Pancreas (tissue), 10 donors: ENCODE data around the gene SCML2. TPM values are rescaled to one million over a fixed set of nuclear protein-coding genes. Genes with fewer than 3 reads are reported as not detected.

ENCODE experiments used
- ATAC-seq, 4 donors: fragments of 200-7000 bp; cut with Tn5 transposase; one replicate each; pipeline versions ENCODE4 v1.8.0 to v1.9.1; 2020; ENCODE audit warnings: mild to moderate bottlenecking in 4 of 4, moderate library complexity in 4 of 4
- DNase-seq, 6 donors: peaks; one replicate each; pipeline ENCODE4 v3.0.0-alpha.2; 2020
- FAIRE-seq: peaks from 2 replicates; lab custom pipeline; 2012; peaks lifted over from hg19 to GRCh38; lab: Jason Lieb, UNC
- H3K27ac ChIP-seq, 4 donors: fragments of 200-600 bp; sonication (generic); 1 replicate in 3 of 4; 2 replicates in 1 of 4; pipeline versions ENCODE4 v1.5.0 to v1.8.0; 2020
- H3K27me3 ChIP-seq, 4 donors: fragments of 200-600 bp; one replicate each; pipeline ENCODE4 v1.8.0; 2021
- H3K36me3 ChIP-seq, 3 donors: fragments of 200-600 bp; sonication (generic) in 1 of 3; one replicate each; pipeline versions ENCODE4 v1.5.0 to v1.8.0; 2020 to 2021
- H3K4me1 ChIP-seq, 3 donors: fragments of 200-600 bp; one replicate each; pipeline ENCODE4 v1.8.0; 2021
- H3K4me3 ChIP-seq, 4 donors: fragments of 200-600 bp; sonication (generic) in 2 of 4; one replicate each; pipeline versions ENCODE4 v1.5.0 to v1.8.0; 2020 to 2021
- H3K9me3 ChIP-seq, 4 donors: fragments of 200-600 bp; one replicate each; pipeline ENCODE4 v1.8.0; 2021
- CTCF ChIP-seq, 4 donors: fragments of 200-600 bp; sonication (generic) in 3 of 4; IDR thresholded peaks; one replicate each; pipeline versions ENCODE4 v1.5.0 to v1.8.0; 2021; ENCODE audit warnings: antibody characterized with exemption in 4 of 4
- WGBS, 2 donors: extraction: QIAGEN DNeasy Blood & Tissue Kit; methylation state at CpG; one replicate each; pipeline ENCODE4 v1.1.7; 2013; 5-methylcytosine and 5-hydroxymethylcytosine counted together
- intact Hi-C, 3 donors: fragments of 100-400 bp; cut with DNase I; formaldehyde crosslinking; loops; one replicate each; pipeline versions ENCODE4 v1.11.1 to v1.14.2; 2022
- polyA plus RNA-seq, 2 donors: library from polyadenylated mRNA; stranded (reverse); fragments of 200-250 nt; gene quantifications; one replicate each; pipeline ENCODE4 v1.2.3, GENCODE V29; 2013
- total RNA-seq, 6 donors: library from RNA; stranded (reverse); fragmentation: NEBNext Ultra II Directional in 4 of 6; extraction: Animal tissue kit (Norgen Biotek cat#: 25700) in 4 of 6; gene quantifications; one replicate each; pipeline versions ENCODE4 v1.2.1 to v1.2.4, GENCODE V29; 2021 to 2023
- donor health status: healthy with polysubstance abuse.
- donor health status: DM: no; HTN: no; CAD: no; lungs with moderate emphysema.
- donor health status: DM: no; HTN: no; CAD: no.
- donor health status: control.
- donor health status: control.
- donor health status: Bipolar disorder and iron deficiency.
- donor health status: DM: yes; HTN: yes; CAD: no.
- donor health status: DM: no; HTN: no; CAD: no.
- donor health status: DM: no; HTN: no; CAD: no.
- donor health status: DM: yes; HTN: yes; CAD: no.

SCML2 gene
- total and polyA plus RNA-seq, 8 donors: 0.63 to 2.9 (median 0.89) TPM

DNA sequence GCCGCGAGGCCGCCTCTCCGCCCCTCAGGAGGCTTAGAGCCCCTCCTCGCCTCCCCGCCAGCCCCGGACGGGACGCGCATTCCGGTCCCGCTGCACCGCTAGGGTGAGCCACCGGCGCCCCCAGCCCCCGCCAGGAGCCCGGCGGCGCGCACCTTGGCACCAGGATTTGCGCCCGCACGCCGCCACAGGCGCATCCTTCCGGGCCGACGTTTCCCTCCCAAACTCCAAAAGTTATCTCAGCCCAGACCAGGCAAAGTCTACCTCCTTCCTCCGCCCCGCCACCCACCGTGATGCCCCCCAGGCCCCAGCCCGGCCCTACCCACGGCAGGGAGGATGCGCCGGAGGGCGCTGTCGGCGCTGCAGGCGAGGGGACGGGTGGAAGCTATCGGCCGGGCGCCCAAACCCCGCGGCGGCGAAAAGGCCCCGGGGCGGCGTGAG is 538 bp downstream of the SCML2 start:
- peaks cover 0 to 3% (median 3%) of the 10 kb centered on the region in 3 donors for H3K4me1 ChIP-seq
- H3K4me3 ChIP-seq: peak overlapping the region; percentile 33 to 54 (median 40)
- H3K27ac ChIP-seq: no peak overlapping the region
- TF ChIP-seq CTCF (IDR thresholded peaks at IDR 0.05): no peak
- no peaks in the 10 kb centered on the region for H3K36me3 ChIP-seq
- DNase-seq (peak in 4 of 6 donors; percentile 13 to 63 (median 42)), FAIRE-seq (no peak), ATAC-seq (peak; percentile 59 to 68 (median 63))
- intact Hi-C loops: no loop called here
- peaks cover 0 to 6% (median 0%) of the 10 kb centered on the region in 4 donors for H3K27me3 ChIP-seq
- no peaks in the 10 kb centered on the region for H3K9me3 ChIP-seq
- 1 to 31% methylated on average over 49 to 50 of the region's 50 CpGs for WGBS, 2 donors

- intact Hi-C loops: no loop called here
- FAIRE-seq (no peak), DNase-seq (no peak), ATAC-seq (peak in 1 of 4 donors; percentile 29)
- H3K27ac ChIP-seq: no peak overlapping the region
- WGBS, 2 donors: 80 to 87% methylated on average over 2 of the region's 2 CpGs
- H3K9me3 ChIP-seq: no peaks in the 10 kb centered on the region
- no peak for TF ChIP-seq CTCF (IDR thresholded peaks at IDR 0.05)
- peaks cover 0 to 6% (median 0%) of the 10 kb centered on the region in 4 donors for H3K27me3 ChIP-seq
- H3K36me3 ChIP-seq: no peaks in the 10 kb centered on the region
- no peak overlapping the region for H3K4me3 ChIP-seq
- H3K4me1 ChIP-seq: peaks cover 0 to 3% (median 3%) of the 10 kb centered on the region in 3 donors
Observed at GRCh38 chrX:18351784-18352183, 2.7 kb downstream of the SCML2 start.

DNA sequence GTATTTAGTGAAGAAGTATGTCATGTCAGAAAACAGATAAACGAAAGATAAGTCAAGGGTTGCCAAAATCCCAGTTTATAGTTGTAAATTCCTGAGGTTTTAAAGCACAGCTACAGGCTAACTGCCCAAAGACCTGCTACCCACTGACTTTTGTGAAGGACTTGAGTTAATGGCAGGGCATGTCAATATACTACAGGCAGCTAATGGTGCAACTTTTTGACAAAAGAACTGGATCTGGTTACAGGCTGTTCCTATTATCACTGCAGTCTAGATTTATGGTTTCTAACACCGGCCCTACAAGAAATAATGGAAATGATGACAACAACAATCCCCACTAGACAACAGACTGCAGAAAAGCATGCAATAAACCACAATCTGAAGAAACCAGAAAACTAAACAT is 6.4 kb downstream of the SCML2 start:
- intact Hi-C loops: no loop called here
- ATAC-seq (no peak), DNase-seq (no peak), FAIRE-seq (no peak)
- H3K4me1 ChIP-seq: peaks cover 0 to under 1% (median 0%) of the 10 kb centered on the region in 3 donors
- H3K9me3 ChIP-seq: no peaks in the 10 kb centered on the region
- no peak overlapping the region for H3K27ac ChIP-seq
- no peak overlapping the region for H3K4me3 ChIP-seq
- TF ChIP-seq CTCF (IDR thresholded peaks at IDR 0.05): no peak
- 63 to 66% methylated on average over 2 of the region's 2 CpGs for WGBS, 2 donors
- no peaks in the 10 kb centered on the region for H3K36me3 ChIP-seq
- no peaks in the 10 kb centered on the region for H3K27me3 ChIP-seq

GRCh38 chrX:18309401-18309800 is 45.1 kb downstream of the SCML2 start:
- WGBS, 2 donors: 84 to 92% methylated on average over 4 of the region's 4 CpGs
- ATAC-seq: no peak

More at GRCh38 chrX:18309401-18309800, 45.1 kb downstream of the SCML2 start:
- FAIRE-seq (no peak), DNase-seq (no peak)
- intact Hi-C loops: no loop called here
- Histone ChIP-seq H3K27ac (no peak overlapping the region), H3K4me1 (no peaks in the 10 kb centered on the region), H3K27me3 (no peaks in the 10 kb centered on the region), H3K4me3 (no peak overlapping the region), H3K9me3 (no peaks in the 10 kb centered on the region), H3K36me3 (no peaks in the 10 kb centered on the region)
- no peak for TF ChIP-seq CTCF (IDR thresholded peaks at IDR 0.05)
